Motor neuron (in vitro differentiated cells): ENCODE measurements around the gene POLR2L. TPM values are rescaled to one million over a fixed set of nuclear protein-coding genes. Genes with fewer than 3 reads are reported as not detected.

Experiments used
- ATAC-seq, 8 experiments: fragments of 200-7000 bp; cut with Tn5 transposase; replicated peaks in 6 of 8; 2 replicates each; pipeline ENCODE4 v1.8.0; 2021; ENCODE audit warnings: mild to moderate bottlenecking in 8 of 8, moderate library complexity in 8 of 8
- H3K27ac ChIP-seq, 2 donors: fragments of 250-450 bp; sonication (Bioruptor Pico); 2 replicates each; pipeline ENCODE4 v1.9.0; 2021; ENCODE audit warnings: antibody characterized with exemption in 2 of 2, mild to moderate bottlenecking in 2 of 2, moderate library complexity in 1 of 2
- H3K4me1 ChIP-seq, 2 donors: fragments of 250-450 bp; sonication (Bioruptor Pico); replicated peaks in 1 of 2; 2 replicates each; pipeline ENCODE4 v1.6.1; 2021; ENCODE audit warnings: antibody characterized with exemption in 2 of 2, mild to moderate bottlenecking in 2 of 2, moderate library complexity in 1 of 2
- H3K4me3 ChIP-seq, 5 donors: fragments of 250-450 bp; sonication (Bioruptor Pico); 2 replicates each; pipeline ENCODE4 v1.9.0; 2021; ENCODE audit warnings: antibody characterized with exemption in 5 of 5, mild to moderate bottlenecking in 5 of 5, moderate library complexity in 4 of 5
- WGBS, 10 experiments: fragments of 450-650 bp; shearing (Covaris generic); methylation state at CpG; one replicate each; pipeline ENCODE4 v1.0.0; 2022; 5-methylcytosine and 5-hydroxymethylcytosine counted together
- in situ Hi-C, 9 experiments: fragments of 400-800 bp; cut with MboI; loops; one replicate each; pipeline ENCODE4 v1.15.0; 2021; ENCODE audit warnings: low sequenced_read_pairs in 9 of 9, low pct_unique_long_range_greater_than_20kb in 2 of 9; ENCODE audit not compliant: unreplicated experiment in 9 of 9
- total RNA-seq, 8 experiments: library from RNA; unstranded; fragments of 300-600 nt; gene quantifications; 2 replicates each; pipeline versions ENCODE4 v1.2.3 to v1.2.4, GENCODE V29; 2022

POLR2L gene
- total RNA-seq, 8 experiments from 2014 or later: 51.4 to 290 (median 137) TPM

DNA sequence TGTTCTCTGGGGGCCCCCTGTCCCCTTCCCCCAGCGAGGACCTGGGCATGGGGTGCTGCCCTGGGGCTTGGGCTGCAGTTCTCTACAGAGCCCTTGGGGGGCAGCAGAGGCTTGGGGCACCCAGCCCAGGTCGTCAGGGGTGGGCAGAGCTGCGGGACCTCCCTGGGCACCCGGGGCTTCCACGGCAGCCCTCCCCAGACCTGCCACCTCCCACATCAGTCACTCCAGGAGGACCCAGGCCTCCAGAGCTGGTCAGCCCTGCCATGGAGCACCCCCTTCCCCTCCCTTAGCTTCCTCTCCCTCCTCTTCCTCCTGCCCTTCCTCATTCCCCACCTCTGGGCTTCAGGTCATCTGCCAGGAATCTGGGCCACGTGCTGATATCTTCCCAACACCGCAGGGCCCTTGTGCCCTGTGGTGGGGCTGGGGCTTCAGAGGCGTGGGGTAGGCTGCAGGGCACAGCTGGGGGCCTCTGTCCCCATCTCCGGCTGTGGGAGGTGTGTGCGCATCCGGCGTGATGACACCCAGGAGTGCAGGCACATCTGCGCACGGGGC is 6.1 kb upstream of the POLR2L start:
- in situ Hi-C loops: no loop called here
- no peak for ATAC-seq
- WGBS, 10 experiments: 40% methylated on average over 2 of the region's 14 CpGs; no CpG with 5 or more reads in 9 of the 10 experiments
- peaks cover 61 to 66% of the 10 kb centered on the region in 2 donors for H3K4me1 ChIP-seq
- peak overlapping the region in 1 of 2 donors; percentile 47 for H3K27ac ChIP-seq
- peak overlapping the region in 2 of 5 donors; percentile 74 to 88 for H3K4me3 ChIP-seq

DNA sequence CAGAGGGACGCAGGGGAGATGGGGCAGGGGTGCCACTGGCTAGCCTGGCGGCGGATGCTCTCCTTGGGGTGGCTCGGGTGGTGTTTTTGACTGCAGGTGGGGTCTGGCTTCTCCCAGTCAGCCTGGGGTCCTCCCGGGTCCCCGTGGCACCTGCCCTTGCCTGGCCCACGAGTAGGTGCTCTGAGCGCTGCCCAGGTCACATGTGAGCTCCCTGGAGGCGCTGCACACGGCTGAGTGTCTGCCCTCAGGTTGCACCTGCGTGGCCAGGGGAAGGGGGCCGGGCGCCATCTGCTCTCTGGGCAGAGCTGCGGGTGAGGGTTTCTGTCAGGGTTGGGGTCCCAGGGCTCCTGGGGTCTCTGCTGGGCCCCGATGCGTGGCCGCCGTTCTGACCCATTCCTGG is 5.5 kb upstream of the POLR2L start:
- WGBS, 10 experiments: 72 to 97% methylated on average over 5 to 6 of the region's 18 CpGs; no CpG with 5 or more reads in 8 of the 10 experiments
- in situ Hi-C loops: no loop called here
- H3K4me3 ChIP-seq: no peak overlapping the region
- H3K27ac ChIP-seq: no peak overlapping the region
- peaks cover 58 to 61% of the 10 kb centered on the region in 2 donors for H3K4me1 ChIP-seq
- no peak for ATAC-seq

DNA sequence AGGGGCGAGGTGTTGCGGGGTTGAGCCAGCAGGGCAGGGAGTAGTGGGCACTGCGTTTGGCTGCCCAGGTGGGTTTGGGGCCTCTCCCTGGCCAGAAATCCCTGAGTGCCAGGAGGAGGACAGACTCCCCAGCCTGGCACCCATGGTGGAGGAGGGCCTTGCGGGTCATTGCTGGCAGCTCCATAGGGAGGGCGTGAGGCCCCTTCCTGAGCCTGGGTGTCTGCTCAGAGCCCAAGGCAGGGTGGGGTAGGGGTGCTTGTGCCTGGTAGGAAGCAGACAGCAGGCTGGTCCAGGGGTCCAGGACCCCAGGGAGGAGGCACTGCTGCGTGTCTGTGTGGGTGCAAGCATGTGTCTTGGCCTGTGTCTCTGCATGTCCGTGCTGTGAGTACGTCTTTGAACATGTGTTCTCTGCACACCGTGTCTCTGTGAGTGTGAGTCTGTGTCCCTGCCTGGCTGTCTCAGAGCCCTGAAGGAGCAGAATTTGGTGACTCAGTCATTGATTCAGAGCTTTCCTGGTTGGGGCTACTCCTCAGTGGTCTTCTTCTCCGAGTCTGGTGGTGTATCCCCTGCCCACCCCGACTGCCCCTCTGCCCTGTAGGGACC is 4.3 kb upstream of the POLR2L start:
- no peak overlapping the region for H3K4me3 ChIP-seq
- in situ Hi-C loops: no loop called here
- no peak overlapping the region for H3K27ac ChIP-seq
- WGBS, 10 experiments: 33 to 100% (median 91%) methylated on average over 1 to 4 of the region's 11 CpGs; no CpG with 5 or more reads in 2 of the 10 experiments
- peaks cover 46 to 49% of the 10 kb centered on the region in 2 donors for H3K4me1 ChIP-seq
- no peak for ATAC-seq

DNA sequence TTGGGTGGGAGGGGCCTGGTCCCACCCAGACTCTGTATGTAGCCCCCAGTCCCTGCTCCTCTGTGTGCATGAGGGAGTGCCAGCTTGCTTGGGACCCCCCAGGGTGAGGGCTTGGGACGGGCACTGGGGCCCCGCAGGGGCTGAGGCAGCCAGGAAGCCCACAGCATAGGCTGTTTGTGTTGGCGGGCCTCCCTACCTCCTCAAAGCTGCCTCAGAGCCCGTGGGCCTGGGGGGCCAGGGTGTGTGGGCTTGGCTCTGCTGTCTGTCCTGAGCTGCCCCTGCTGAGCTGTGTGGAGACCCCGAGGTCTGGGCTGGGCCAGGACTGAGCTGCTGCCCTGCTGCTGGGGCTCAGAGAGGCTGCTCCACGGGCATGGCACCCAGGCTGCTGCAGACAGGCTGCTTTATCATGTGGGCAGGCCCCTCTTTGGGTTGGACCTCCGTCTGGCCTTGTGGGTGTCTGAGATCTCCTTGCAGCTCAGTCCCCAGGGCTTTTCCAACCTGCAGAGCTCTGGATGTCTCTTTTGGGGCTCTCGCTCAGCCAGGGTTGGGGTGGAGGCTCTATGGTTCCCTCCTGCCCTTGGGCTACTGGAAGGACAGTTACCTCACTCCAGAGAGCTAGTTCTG is 3.7 kb upstream of the POLR2L start:
- in situ Hi-C loops: no loop called here
- no peak overlapping the region for H3K27ac ChIP-seq
- peaks cover 46 to 49% of the 10 kb centered on the region in 2 donors for H3K4me1 ChIP-seq
- 48 to 80% (median 61%) methylated on average over 1 to 3 of the region's 8 CpGs; no CpG with 5 or more reads in 6 of the 10 experiments for WGBS, 10 experiments
- H3K4me3 ChIP-seq: no peak overlapping the region
- peak in 1 of 8 experiments; percentile 0 for ATAC-seq

DNA sequence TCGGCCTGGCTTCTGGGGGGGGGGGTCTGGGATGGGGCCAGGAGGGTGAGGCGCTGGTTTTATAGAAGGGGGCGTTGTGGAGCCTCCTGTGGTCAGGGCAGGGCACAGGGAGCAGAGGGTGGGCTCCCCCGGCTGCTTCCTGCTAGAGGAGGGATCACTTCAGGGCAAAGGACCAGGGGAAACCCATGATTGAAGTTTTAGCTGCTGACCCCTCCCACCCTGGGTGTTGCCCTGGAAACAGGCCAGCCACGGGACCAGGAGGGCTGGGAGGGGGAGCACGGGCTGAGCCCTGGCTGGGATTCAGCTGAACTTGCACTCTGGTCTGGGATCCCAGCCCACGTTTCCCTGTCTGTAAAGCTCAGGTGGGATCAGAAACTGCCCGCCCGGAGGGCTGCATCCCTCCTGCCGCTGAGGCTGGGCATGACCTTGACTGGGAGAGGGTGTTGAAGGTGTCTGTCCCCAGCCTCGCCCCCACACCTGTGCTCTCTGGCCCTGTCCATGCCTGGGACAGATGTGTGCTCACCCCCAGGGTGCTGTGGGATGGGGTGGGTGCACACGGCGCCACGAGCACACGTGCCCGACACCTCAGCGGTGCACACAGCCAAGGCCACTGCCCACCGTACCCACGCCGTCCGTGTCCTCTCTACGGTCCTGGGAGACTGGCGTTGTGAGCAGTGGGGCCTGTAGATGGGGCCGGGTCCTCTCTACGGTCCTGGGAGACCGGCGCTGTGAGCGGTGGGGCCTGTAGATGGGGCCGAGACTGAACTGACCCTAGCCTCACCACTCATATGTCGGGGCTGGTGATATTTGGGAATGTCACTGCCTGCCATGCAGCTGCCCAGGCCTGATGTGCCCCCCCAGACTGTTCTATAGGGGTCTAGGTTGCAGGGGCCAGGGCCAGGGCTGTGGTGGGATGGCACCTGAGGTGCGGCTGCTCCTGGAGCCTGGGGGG is 2.6 kb upstream of the POLR2L start:
- in situ Hi-C loops: no loop called here
- ATAC-seq: peak; percentile 15 to 56 (median 28)
- Histone ChIP-seq H3K27ac (no peak overlapping the region), H3K4me3 (no peak overlapping the region), H3K4me1 (peaks cover 43 to 47% of the 10 kb centered on the region in 2 donors)
- 20 to 49% methylated on average over 1 to 6 of the region's 31 CpGs; no CpG with 5 or more reads in 8 of the 10 experiments for WGBS, 10 experiments

DNA sequence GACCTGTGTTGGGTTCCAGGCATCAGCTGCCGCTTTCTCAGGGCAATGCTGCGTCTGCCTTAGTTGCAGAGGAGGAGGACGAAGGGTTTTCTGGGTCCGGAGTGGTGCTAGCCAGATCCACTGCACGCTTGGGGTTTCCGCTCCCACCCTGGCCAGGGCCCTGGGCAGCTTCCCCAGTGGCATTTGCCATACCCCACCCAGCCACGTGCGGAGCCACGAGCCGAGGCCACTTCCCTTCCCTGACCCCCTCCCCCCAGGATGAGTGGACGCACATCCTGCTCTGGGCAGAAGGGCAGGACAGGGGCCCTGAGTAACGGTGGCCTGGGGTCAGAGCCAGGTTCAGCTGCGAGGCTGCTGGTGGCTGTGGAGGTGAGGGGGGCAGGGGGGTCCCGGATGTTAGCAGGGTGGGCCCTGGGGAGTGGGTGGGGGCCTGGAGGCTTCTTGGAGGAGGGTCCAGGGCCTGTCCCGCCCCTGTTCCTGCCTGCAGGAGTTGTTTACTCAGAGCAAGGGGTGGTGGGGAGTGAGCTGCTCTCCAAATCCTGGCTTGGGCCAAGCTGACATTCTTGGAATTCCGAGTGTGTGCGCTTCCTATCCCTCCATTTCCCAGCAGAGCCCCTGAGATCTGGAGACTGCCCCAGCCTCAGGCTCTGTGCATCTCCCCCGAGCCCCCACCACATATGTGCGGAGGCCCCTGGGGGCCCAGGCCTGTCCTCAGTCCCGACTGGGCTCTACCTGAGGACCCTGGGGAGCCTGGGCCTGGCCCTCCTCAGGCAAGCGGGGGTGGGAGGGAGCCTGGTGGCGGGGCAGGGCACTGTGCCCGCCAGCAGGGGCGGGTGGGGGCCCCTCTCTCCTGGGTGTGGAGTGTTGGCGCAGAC is 1.7 kb upstream of the POLR2L start:
- in situ Hi-C loops: no loop called here
- peak; percentile 3 to 69 (median 20) for ATAC-seq
- peaks cover 42 to 44% of the 10 kb centered on the region in 2 donors for H3K4me1 ChIP-seq
- H3K27ac ChIP-seq: no peak overlapping the region
- peak overlapping the region; percentile 90 to 100 (median 96) for H3K4me3 ChIP-seq
- WGBS, 10 experiments: 12% methylated on average over 3 of the region's 25 CpGs; no CpG with 5 or more reads in 9 of the 10 experiments

DNA sequence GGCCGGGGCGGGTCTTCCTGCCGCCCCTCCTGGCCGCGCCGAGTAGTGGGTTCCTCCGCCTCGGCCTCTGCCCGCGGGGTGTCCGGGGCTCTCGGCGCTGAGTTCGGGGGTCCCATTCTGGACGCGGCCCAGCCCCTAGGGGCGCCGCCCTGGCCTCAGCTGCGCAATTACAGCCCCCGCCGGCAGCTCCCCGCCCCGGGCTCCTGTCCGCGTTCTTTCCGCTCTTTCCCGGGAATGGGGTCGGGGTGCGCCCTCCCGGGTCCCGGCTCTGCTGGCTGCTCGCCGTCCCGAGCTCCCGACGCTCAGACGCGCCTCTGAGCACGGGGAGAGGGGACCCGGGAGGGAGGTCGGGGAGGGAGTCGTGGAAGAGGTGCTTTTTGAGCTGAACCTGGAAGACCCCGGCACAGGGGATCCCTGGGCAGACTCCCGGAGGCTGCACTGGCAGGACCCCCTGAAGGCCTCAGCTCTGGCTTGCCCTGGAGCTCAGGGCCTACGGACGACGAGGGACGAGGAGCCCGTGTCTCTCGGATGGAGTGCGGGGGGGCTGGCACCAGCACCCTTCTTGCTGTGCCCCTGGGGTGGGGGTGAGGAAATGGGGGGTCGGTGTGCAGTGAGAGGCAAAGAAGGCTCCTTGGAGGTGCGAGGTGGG is 881 bp upstream of the POLR2L start:
- Histone ChIP-seq H3K27ac (peak overlapping the region in 1 of 2 donors; percentile 55), H3K4me3 (peak overlapping the region; percentile 90 to 100 (median 96)), H3K4me1 (peaks cover 34 to 36% of the 10 kb centered on the region in 2 donors)
- peak in 4 of 8 experiments; percentile 0 to 15 (median 0) for ATAC-seq
- no CpG with 5 or more reads among the region's 53 CpGs for WGBS, 10 experiments
- in situ Hi-C loops: no loop called here

DNA sequence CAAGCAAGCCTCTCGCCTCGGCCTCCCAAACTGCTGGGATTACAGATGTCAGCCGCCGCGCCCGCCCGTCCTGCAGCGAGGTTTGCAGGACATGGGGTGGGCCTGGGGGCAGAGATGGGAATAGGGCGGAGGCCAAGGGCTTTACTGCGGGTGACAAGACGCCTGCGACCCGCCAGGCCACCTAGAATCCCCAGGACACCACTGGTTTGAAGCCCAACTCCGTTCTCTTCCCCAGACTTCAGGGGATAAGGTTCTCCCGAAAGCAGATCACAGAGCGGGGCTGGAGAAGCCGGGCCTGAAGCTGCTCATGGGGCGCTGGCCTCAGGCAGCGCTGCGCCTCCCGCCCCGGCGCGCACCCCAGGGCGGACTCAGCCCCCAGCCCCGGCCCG is 354 bp downstream of the POLR2L start:
- H3K4me1 ChIP-seq: peaks cover 32 to 34% of the 10 kb centered on the region in 2 donors
- peak in 3 of 8 experiments; percentile 0 to 2 (median 1) for ATAC-seq

DNA sequence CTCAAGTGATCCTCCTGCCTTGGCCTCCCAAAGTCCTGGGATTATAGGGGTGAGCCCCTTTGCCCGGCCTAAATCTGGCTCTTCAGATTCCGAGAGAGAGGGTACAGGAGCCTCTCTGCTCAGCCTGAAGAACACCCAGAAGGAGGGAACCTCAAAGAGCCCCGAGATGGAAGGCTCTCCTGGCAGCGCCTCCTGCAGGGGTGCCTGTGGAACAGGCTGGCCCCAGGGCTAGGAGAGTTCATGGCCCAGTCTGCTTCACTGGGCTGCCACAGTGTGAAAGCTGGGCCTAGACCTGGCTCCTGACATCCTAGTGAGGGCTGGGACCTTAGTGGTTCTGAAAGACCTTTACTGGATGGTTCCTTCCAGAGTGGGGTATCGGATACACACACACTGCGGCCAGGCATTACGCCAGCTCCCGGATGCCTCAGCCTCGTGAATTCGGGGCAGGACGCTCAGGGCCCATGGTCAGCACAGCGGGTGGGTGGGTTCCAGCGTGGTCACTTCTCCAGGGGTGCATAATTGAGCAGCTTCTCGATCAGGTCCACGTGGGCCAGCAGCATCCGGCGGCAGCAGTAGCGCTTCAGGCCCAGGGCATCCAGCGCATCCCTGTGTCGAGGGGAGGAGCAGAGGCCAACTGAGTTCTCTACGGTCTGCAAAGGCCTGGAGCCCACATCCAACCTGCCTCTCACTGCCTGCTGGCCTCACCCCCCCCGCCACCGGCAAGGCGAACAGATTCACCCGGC is 2.3 kb downstream of the POLR2L start:
- no peak for ATAC-seq
- WGBS, 10 experiments: 40 to 100% (median 85%) methylated on average over 1 to 13 of the region's 25 CpGs; no CpG with 5 or more reads in 3 of the 10 experiments
- Histone ChIP-seq H3K4me1 (peaks cover 23 to 28% of the 10 kb centered on the region in 2 donors), H3K4me3 (no peak overlapping the region), H3K27ac (no peak overlapping the region)
- in situ Hi-C loops: no loop called here

More for the DNA sequence above, 354 bp downstream of the POLR2L start:
- WGBS, 10 experiments: 0% methylated on average over 1 of the region's 27 CpGs; no CpG with 5 or more reads in 8 of the 10 experiments
- peak overlapping the region; percentile 98 to 100 for H3K27ac ChIP-seq
- peak overlapping the region; percentile 90 to 100 (median 96) for H3K4me3 ChIP-seq
- in situ Hi-C loops: no loop called here

DNA sequence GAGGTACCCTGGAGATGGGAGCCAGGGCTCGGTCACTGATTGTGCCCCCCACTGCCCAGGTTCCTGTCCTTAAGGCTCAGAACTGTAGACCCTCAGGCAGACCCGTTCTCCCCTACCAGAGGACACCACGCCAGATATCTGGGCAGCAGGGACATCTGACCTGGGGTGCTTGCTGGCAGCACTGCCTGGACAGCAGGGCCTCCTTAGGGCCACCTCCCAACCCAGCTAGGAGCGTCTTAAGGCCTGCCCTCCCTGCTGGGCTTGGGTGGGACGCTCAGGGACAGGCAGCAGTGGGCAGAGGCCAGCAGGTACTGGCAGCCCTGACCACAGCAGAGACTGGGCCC is 3.1 kb downstream of the POLR2L start:
- 80% methylated on average over 1 of the region's 5 CpGs; no CpG with 5 or more reads in 9 of the 10 experiments for WGBS, 10 experiments
- Histone ChIP-seq H3K4me3 (no peak overlapping the region), H3K27ac (no peak overlapping the region), H3K4me1 (peaks cover 20 to 22% of the 10 kb centered on the region in 2 donors)
- in situ Hi-C loops: no loop called here
- no peak for ATAC-seq
